IMR-90 (cell line): Measurements from ENCODE around the gene SGPL1.

Experiments
- CTCF ChIP-seq: conservative IDR thresholded peaks from 2 replicates; pipeline ENCODE4 v1.5.1; 2012; ENCODE audit warnings: mild to moderate bottlenecking, low read depth, low read length, improper control_type of control experiment
- FOS ChIP-seq: fragments of 150-350 bp; IDR thresholded peaks from 2 replicates; pipeline ENCODE4 v1.6.1; 2016; ENCODE audit warnings: low read depth, low read length
- NFE2L2 ChIP-seq: fragments of 150-350 bp; IDR thresholded peaks from 2 replicates; pipeline ENCODE4 v1.6.1; 2016; ENCODE audit warnings: low read depth, mild to moderate bottlenecking, low read length
- RAD21 ChIP-seq: IDR thresholded peaks from 2 replicates; pipeline ENCODE4 v1.6.1; 2012; ENCODE audit warnings: low read length, improper control_type of control experiment

GRCh38 chr10:70915206-70915605 lies 99.5 kb downstream of the SGPL1 start:
- TF ChIP-seq CTCF: no peak
- no peak for TF ChIP-seq FOS
- TF ChIP-seq NFE2L2: no peak
- TF ChIP-seq RAD21: no peak
